Measurements from ENCODE around the gene IL36RN.

IL36RN gene

GRCh38 chr2:113058998-113059960, at the start of gene IL36RN:
Gene IL36RN (plus strand): TSS chr2:113059198. CDS start chr2:113059439, 241 bp downstream.
- no peak for DNase-seq

GRCh38 chr2:113009622-113010021, 49.4 kb upstream of the IL36RN start:
- no peak for DNase-seq

GRCh38 chr2:113010088-113010487, 48.9 kb upstream of the IL36RN start:
- no peak for DNase-seq

- DNase-seq = no peak
Measured at GRCh38 chr2:113011108-113011507, 47.9 kb upstream of the IL36RN start.

GRCh38 chr2:113012436-113013335, 46.3 kb upstream of the IL36RN start:
- no peak for DNase-seq

- DNase-seq = no peak
Measured at GRCh38 chr2:113013336-113013661, 45.7 kb upstream of the IL36RN start.

GRCh38 chr2:113014067-113014466, 44.9 kb upstream of the IL36RN start:
- DNase-seq = no peak

- DNase-seq = no peak
Measured at GRCh38 chr2:113015042-113015441, 44.0 kb upstream of the IL36RN start.

- no peak for DNase-seq
Measured at GRCh38 chr2:113015655-113016054, 43.3 kb upstream of the IL36RN start.

- no peak for DNase-seq
Measured at GRCh38 chr2:113018509-113018908, 40.5 kb upstream of the IL36RN start.

GRCh38 chr2:113021312-113021711, 37.7 kb upstream of the IL36RN start:
- DNase-seq = no peak

GRCh38 chr2:113024764-113025163, 34.2 kb upstream of the IL36RN start:
- no peak for DNase-seq

GRCh38 chr2:113025737-113026136, 33.3 kb upstream of the IL36RN start:
- no peak for DNase-seq

GRCh38 chr2:113027691-113028090, 31.3 kb upstream of the IL36RN start:
- no peak for DNase-seq

GRCh38 chr2:113028112-113028511, 30.9 kb upstream of the IL36RN start:
- no peak for DNase-seq

GRCh38 chr2:113032737-113033136, 26.3 kb upstream of the IL36RN start:
- DNase-seq = no peak

GRCh38 chr2:113034016-113034415, 25.0 kb upstream of the IL36RN start:
- DNase-seq = no peak

- DNase-seq = no peak
Measured at GRCh38 chr2:113036763-113037162, 22.2 kb upstream of the IL36RN start.

- no peak for DNase-seq
Measured at GRCh38 chr2:113038291-113038690, 20.7 kb upstream of the IL36RN start.

GRCh38 chr2:113039158-113039557, 19.8 kb upstream of the IL36RN start:
- no peak for DNase-seq

- no peak for DNase-seq
Measured at GRCh38 chr2:113039719-113040118, 19.3 kb upstream of the IL36RN start.

- no peak for DNase-seq
Measured at GRCh38 chr2:113041871-113042270, 17.1 kb upstream of the IL36RN start.

- no peak for DNase-seq
Measured at GRCh38 chr2:113046465-113046864, 12.5 kb upstream of the IL36RN start.

All from SIG-M5 (cell line).